NCI-H446 treated with DMSO at 0.1 percent for 48 hours (cell line): ENCODE data around the gene ANKRD10.
"Not testable (repeated sequence)": the region's sequence is repeated elsewhere in the genome, so short reads cannot be mapped to it uniquely, and the experiment has no call there.

ENCODE experiments used
- DNase-seq: peaks from one replicate; lab custom pipeline; 2025; lab: John Stamatoyannopoulos, UW

Gene ANKRD10

GRCh38 chr13:110915057-110915873, at the start of gene ANKRD10:
ANKRD10 (minus strand) TSS chr13:110915069; CDS start chr13:110914934, 135 bp downstream.
- peak; percentile 81 for DNase-seq

- no peak for DNase-seq
Measured at GRCh38 chr13:110964229-110965037, 49.6 kb upstream of the ANKRD10 start.

GRCh38 chr13:110963554-110963970, 48.7 kb upstream of the ANKRD10 start:
- DNase-seq = no peak

- DNase-seq = no peak
Measured at GRCh38 chr13:110961959-110962358, 47.1 kb upstream of the ANKRD10 start.

GRCh38 chr13:110960204-110960603, 45.3 kb upstream of the ANKRD10 start:
- no peak for DNase-seq

GRCh38 chr13:110957931-110958330, 43.1 kb upstream of the ANKRD10 start:
- DNase-seq = no peak

- no peak for DNase-seq
Measured at GRCh38 chr13:110957181-110957884, 42.5 kb upstream of the ANKRD10 start.

GRCh38 chr13:110956216-110956615, 41.3 kb upstream of the ANKRD10 start:
- not testable (repeated sequence) for DNase-seq

GRCh38 chr13:110955608-110956007, 40.7 kb upstream of the ANKRD10 start:
- not testable (repeated sequence) for DNase-seq

GRCh38 chr13:110955072-110955503, 40.2 kb upstream of the ANKRD10 start:
- DNase-seq = not testable (repeated sequence)

GRCh38 chr13:110954533-110954920, 39.7 kb upstream of the ANKRD10 start:
- DNase-seq = not testable (repeated sequence)

- no peak for DNase-seq
Measured at GRCh38 chr13:110953833-110954532, 39.1 kb upstream of the ANKRD10 start.

- DNase-seq = no peak
Measured at GRCh38 chr13:110953416-110953815, 38.5 kb upstream of the ANKRD10 start.

GRCh38 chr13:110952135-110952534, 37.3 kb upstream of the ANKRD10 start:
- DNase-seq = not testable (repeated sequence)

- DNase-seq = no peak
Measured at GRCh38 chr13:110950819-110951570, 36.1 kb upstream of the ANKRD10 start.

- DNase-seq = no peak
Measured at GRCh38 chr13:110950356-110950755, 35.5 kb upstream of the ANKRD10 start.

- DNase-seq = no peak
Measured at GRCh38 chr13:110949628-110950027, 34.8 kb upstream of the ANKRD10 start.

GRCh38 chr13:110949116-110949515, 34.2 kb upstream of the ANKRD10 start:
- no peak for DNase-seq

GRCh38 chr13:110947338-110947737, 32.5 kb upstream of the ANKRD10 start:
- not testable (repeated sequence) for DNase-seq

GRCh38 chr13:110945928-110946570, 31.2 kb upstream of the ANKRD10 start:
- DNase-seq = no peak
